ENCODE measurements around the gene TP53I13.
A peak's percentile ranks its signal among the peaks of the same experiment; 100 is the strongest.

TP53I13 gene

DNA sequence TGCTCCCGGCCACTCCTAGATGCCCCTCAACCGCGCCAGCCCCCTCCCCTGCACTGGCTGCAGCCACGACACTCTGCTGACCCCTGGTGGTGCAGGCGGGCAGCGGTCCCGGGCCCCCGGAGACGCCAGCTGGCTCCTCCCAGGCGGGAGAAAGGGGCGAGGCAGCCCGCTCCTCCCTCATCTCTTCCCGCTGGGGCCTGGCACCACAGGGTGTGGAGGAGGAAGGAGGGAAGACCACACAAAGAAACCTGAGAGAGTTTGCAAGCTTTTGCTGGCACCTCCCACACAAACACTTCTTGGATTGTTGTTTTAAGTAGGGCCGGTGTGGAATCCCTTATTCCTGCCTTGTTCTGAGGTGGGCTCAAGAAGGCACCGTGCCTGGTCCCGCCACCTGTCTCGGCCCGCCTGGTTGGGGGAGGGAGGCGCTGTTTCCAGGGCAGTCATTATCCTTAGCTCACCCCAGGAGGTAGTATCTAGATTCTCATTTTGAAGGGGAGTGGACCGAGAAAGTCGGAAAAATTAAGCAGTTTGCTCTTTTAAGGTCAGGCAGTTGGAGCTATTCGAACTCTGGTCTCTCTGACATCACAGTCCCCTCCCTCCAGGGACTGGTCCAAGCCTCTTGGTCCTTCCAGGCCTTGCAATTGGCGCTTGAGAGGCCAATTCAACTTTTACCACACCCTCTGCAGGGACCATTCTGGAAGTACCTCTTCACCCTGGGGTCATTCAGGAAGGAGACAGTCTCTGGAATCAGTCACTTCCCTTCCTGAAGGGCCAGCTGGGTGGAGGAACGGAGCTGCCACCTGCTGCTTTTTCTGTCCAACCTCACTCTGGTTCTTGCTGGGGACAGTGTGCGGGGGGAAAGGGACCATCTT, 23.5 kb downstream of the TP53I13 start (continued):
- TF ChIP-seq, protein P1, sequence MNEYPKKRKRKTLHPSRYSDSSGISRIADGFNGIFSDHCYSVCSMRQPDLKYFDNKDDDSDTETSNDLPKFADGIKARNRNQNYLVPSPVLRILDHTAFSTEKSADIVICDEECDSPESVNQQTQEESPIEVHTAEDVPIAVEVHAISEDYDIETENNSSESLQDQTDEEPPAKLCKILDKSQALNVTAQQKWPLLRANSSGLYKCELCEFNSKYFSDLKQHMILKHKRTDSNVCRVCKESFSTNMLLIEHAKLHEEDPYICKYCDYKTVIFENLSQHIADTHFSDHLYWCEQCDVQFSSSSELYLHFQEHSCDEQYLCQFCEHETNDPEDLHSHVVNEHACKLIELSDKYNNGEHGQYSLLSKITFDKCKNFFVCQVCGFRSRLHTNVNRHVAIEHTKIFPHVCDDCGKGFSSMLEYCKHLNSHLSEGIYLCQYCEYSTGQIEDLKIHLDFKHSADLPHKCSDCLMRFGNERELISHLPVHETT (tag by site-specific recombination; IDR thresholded peaks at IDR 0.05), result 0 out of 2 replicates have a peak, but pooled peaks have one; percentile 77
- TF ChIP-seq ZNF311 (tag by site-specific recombination; IDR thresholded peaks at IDR 0.05; ENCODE audit: borderline replicate concordance), result no peak
- TF ChIP-seq SP2 (tag by site-specific recombination; IDR thresholded peaks at IDR 0.05), result peak; percentile 88
- no peak for TF ChIP-seq ZNF146 (tag by site-specific recombination; IDR thresholded peaks at IDR 0.05)
- no peak for TF ChIP-seq YY2 (tag by site-specific recombination; IDR thresholded peaks at IDR 0.05)
- TF ChIP-seq ZNF140 (tag by site-specific recombination; IDR thresholded peaks at IDR 0.05), result no peak
- peak; percentile 82; the same call in 1 of the 2 replicates for TF ChIP-seq KLF1 (tag by site-specific recombination; IDR thresholded peaks at IDR 0.05)
- no peak for TF ChIP-seq ZNF544 (tag by site-specific recombination; IDR thresholded peaks at IDR 0.05)
- TF ChIP-seq PRDM1 (tag by site-specific recombination; IDR thresholded peaks at IDR 0.05), result peak; percentile 92
- no peak for TF ChIP-seq ZNF354C (tag by site-specific recombination; IDR thresholded peaks at IDR 0.05; ENCODE audit: borderline replicate concordance, low read depth)
- TF ChIP-seq KLF16 (tag by site-specific recombination; IDR thresholded peaks at IDR 0.05), result peak; percentile 86
- TF ChIP-seq ZNF664 (tag by site-specific recombination; IDR thresholded peaks at IDR 0.05), result no peak
- no peak for TF ChIP-seq ZNF48 (tag by site-specific recombination; IDR thresholded peaks at IDR 0.05)
- peak; percentile 100 for TF ChIP-seq ZNF341 (tag by site-specific recombination; IDR thresholded peaks at IDR 0.05; ENCODE audit: low read depth)
- TF ChIP-seq ZBTB21 (tag by site-specific recombination; IDR thresholded peaks at IDR 0.05), result no peak
- no peak for TF ChIP-seq ZFP3 (tag by site-specific recombination; IDR thresholded peaks at IDR 0.05; ENCODE audit: low read depth)
- TF ChIP-seq, protein P2, sequence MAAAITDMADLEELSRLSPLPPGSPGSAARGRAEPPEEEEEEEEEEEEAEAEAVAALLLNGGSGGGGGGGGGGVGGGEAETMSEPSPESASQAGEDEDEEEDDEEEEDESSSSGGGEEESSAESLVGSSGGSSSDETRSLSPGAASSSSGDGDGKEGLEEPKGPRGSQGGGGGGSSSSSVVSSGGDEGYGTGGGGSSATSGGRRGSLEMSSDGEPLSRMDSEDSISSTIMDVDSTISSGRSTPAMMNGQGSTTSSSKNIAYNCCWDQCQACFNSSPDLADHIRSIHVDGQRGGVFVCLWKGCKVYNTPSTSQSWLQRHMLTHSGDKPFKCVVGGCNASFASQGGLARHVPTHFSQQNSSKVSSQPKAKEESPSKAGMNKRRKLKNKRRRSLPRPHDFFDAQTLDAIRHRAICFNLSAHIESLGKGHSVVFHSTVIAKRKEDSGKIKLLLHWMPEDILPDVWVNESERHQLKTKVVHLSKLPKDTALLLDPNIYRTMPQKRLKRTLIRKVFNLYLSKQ (tag by site-specific recombination; IDR thresholded peaks at IDR 0.05; ENCODE audit: borderline replicate concordance), result no peak
- no peak for TF ChIP-seq ZNF350 (tag by site-specific recombination; IDR thresholded peaks at IDR 0.05)
- TF ChIP-seq, protein P3, sequence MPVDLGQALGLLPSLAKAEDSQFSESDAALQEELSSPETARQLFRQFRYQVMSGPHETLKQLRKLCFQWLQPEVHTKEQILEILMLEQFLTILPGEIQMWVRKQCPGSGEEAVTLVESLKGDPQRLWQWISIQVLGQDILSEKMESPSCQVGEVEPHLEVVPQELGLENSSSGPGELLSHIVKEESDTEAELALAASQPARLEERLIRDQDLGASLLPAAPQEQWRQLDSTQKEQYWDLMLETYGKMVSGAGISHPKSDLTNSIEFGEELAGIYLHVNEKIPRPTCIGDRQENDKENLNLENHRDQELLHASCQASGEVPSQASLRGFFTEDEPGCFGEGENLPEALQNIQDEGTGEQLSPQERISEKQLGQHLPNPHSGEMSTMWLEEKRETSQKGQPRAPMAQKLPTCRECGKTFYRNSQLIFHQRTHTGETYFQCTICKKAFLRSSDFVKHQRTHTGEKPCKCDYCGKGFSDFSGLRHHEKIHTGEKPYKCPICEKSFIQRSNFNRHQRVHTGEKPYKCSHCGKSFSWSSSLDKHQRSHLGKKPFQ (tag by site-specific recombination; IDR thresholded peaks at IDR 0.05), result peak; percentile 45; the same call in 1 of the 2 replicates
- peak; percentile 79 for TF ChIP-seq GLIS1 (tag by site-specific recombination; IDR thresholded peaks at IDR 0.05)
- peak; percentile 98 for TF ChIP-seq CTCF (tag by site-specific recombination; IDR thresholded peaks at IDR 0.05)
- no peak for TF ChIP-seq ZNF280D (tag by site-specific recombination; IDR thresholded peaks at IDR 0.05)
- no peak for TF ChIP-seq ZNF596 (tag by site-specific recombination; IDR thresholded peaks at IDR 0.05)
- no peak for TF ChIP-seq ZNF621 (tag by site-specific recombination; IDR thresholded peaks at IDR 0.05)
- no peak for TF ChIP-seq ZNF510 (tag by site-specific recombination; IDR thresholded peaks at IDR 0.05; ENCODE audit: insufficient replicate concordance)
- TF ChIP-seq ZNF585B (tag by site-specific recombination; IDR thresholded peaks at IDR 0.05), result no peak
- no peak for TF ChIP-seq ZNF488 (tag by site-specific recombination; IDR thresholded peaks at IDR 0.05)
- TF ChIP-seq ZBTB6 (tag by site-specific recombination; IDR thresholded peaks at IDR 0.05), result no peak

All from HEK293 (cell line).